ENCODE measurements around the gene RFC2.
"Not testable (repeated sequence)": the region's sequence is repeated elsewhere in the genome, so short reads cannot be mapped to it uniquely, and the experiment has no call there.

RFC2 gene

DNA sequence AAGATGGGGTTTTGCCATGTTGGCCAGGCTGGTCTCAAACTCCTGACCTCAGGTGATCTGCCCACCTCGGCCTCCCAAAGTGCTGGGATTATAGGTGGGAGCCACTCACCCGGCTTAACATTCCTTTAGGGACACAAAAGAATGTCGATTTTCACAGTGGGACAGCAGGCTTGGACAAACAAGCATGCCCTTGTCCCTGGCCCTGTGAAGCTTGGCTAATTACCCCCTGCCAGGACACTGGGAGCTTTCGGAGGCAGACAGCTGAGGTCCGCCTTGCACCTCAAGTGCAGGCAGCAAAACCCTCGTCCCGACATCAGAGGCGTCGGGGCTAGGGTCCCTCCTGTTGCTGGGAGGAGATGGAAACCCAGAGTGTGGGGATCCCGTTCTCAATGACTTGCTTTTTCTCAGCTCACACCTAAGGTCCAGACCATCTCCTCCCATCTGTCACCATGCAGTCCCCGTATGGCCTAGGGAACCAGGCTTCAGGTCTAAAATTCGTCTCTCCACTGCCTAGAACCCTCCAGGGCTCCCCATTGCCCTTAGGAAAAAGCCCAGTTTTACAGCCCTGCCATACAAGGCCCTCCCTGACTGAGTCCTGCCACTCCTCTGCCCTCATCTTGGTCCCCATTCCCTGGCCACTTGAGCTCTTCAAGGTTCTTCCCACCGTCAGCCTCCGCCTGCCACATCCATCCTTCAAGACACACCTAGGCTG lies 28.7 kb upstream of the RFC2 start:
- FAIRE-seq: no peak

- no peak for FAIRE-seq
Observed at GRCh38 chr7:74280985-74281384, 26.8 kb upstream of the RFC2 start.

GRCh38 chr7:74277636-74278035 lies 23.4 kb upstream of the RFC2 start:
- FAIRE-seq: no peak

- FAIRE-seq: no peak
Observed at GRCh38 chr7:74275401-74275881, 21.2 kb upstream of the RFC2 start.

DNA sequence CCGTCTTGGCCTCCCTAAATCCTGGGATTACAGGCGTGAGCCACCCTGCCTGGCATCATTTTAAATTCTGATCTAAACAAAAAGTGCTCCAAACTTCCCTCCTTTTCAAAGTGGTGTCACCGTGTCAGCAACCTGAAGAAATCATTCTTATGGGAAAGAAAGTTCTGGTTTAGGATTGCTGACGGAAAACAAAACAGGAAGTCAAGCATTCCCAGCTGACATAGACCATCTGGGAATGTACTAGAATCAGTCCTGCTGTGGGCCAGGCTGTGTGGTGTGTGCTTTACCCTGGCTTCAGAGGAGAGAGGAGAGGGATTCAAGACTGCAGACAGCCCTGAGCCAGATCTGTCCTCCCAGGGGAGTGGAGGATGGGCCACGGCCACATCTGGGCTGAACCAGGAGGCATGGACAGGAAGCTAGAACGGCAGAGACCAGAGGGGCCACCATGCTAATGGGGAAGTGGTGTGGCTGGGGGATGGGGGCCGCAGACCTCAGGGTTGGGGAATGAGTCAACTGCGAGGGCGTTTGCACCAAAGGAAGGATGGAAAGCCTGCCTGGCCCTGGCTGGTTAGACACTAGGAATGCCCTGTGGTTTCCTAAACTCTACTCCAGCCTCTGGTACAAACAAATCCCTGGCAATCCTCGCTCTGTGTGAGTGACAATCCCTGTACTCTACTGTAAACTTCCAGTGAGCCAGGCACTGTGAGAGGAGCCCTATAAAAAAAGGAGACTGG lies 18.3 kb upstream of the RFC2 start:
- no peak for FAIRE-seq

- no peak for FAIRE-seq
Observed at GRCh38 chr7:74271742-74272141, 17.5 kb upstream of the RFC2 start.

GRCh38 chr7:74269757-74270277 lies 15.6 kb upstream of the RFC2 start:
- no peak for FAIRE-seq

GRCh38 chr7:74267756-74268565 lies 13.8 kb upstream of the RFC2 start:
- FAIRE-seq: no peak

DNA sequence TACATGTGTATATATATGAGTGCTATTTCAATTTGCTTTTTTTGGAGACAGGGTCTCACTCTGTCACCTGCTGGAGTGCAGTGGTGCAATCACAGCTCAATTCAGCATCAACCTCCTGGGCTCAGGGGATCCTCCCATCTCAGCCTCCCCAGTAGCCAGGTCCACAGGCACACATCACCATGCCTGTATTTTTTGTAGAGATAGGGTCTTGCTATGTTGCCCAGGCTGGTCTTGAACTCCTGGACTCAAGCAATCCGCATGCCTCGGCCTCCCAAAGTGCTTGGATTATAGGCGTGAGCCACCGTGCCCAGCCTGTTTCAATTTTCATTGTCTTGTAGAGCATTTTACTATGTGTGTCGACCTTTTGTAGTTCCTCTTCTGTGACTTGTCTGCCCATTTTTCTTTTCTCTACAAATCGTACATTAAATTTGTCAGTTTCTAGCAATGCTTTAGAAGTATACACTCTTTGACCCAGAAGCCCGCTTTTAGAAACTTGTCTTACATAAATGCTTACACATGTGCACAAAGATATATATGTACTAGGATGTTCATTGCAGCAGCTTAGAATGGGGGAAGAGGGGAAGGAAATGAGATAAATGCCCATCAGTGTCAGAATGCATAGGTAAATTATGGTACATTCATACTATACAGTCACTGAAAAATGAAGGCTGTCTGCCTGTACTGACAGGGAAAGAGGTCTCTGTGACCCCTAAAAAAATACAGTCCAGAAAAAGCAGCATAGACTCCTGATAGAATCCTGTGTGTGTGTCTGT lies 12.2 kb upstream of the RFC2 start:
- no peak for FAIRE-seq

- no peak for FAIRE-seq
Observed at GRCh38 chr7:74263399-74264120, 9.4 kb upstream of the RFC2 start.

GRCh38 chr7:74262639-74263398 lies 8.6 kb upstream of the RFC2 start:
- FAIRE-seq: no peak

GRCh38 chr7:74258639-74259038 lies 4.4 kb upstream of the RFC2 start:
- FAIRE-seq: no peak

- no peak for FAIRE-seq
Observed at GRCh38 chr7:74256491-74257408, 2.6 kb upstream of the RFC2 start.

GRCh38 chr7:74255461-74255860 lies 1.3 kb upstream of the RFC2 start:
- not testable (repeated sequence) for FAIRE-seq

DNA sequence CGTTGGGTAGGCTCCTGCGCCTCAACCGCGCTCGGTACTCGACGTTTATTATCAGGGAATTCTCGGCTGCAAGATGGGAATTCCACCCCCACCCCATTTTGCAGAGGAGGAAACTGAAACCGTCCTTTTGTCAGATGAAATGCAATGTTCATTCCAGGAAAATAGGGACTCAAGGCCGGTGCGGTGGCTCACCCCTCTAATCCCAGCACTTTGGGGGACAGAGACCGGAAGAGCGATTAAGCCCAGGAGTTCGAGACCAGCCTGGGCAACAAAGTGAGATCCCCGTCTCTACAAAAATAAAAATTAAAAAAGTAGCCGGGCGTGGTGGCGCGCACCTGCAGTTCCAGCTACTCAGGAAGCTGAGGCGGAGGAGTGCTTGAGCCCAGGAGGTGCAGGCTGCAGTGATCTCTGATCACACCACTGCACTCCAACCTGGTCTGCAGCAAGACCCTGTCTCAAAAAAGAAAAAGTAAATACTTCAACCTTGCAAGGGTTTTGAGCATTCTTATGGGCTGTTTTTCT lies 720 bp upstream of the RFC2 start:
- no peak for FAIRE-seq

- FAIRE-seq: no peak
Observed at GRCh38 chr7:74253835-74254128, 417 bp downstream of the RFC2 start.

- FAIRE-seq: no peak
Observed at GRCh38 chr7:74253331-74253730, 868 bp downstream of the RFC2 start.

DNA sequence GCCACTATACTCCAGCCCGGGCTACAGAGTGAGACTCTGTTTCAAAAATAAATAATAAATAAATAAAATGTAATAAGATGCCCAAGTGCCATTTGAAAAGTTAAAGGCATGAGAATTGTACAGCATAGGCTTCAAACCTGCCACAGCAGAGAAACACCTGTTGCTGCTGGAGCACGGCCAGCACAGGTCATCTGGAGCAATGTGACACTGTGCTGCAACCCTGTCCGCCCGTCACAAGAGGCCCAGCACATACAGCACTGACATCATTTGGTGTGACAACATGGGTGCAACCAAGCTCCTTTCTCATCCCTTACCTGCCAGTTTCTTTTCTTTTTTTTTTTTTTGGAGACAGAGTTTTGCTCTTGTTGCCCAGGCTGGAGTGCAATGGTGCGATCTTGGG lies 1.3 kb downstream of the RFC2 start:
- no peak for FAIRE-seq

DNA sequence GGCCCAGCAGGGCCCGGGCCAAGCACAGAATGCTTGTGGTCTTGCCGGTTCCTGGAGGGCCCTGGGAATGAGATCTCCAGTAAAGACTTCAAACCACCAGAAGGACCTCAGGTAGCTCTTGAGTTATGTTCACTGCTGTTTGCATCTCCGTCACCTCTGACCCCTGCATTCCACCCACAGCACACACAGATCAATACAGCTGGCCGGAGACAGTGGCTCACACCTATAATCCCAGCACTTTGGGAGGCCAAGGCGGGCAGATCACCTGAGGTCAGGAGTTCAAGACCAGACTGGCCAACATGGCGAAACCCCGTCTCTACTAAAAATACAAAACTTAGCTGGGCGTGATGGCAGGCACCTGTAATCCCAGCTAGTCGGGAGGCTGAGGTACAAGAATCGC lies 5.1 kb downstream of the RFC2 start:
- not testable (repeated sequence) for FAIRE-seq

GRCh38 chr7:74248156-74248555 lies 6.0 kb downstream of the RFC2 start:
- FAIRE-seq: no peak

Measured in A204.1 (cell line).